HEK293 (cell line): ENCODE results near the gene AIG1.

Source experiments
- CTCF ChIP-seq: fragments of 450-650 bp; formaldehyde crosslinking; IDR thresholded peaks from 2 replicates; pipeline ENCODE4 v1.5.1; 2016; ENCODE audit warnings: missing biosample characterization, missing genetic modification characterization
- GLIS1 ChIP-seq: fragments of 450-650 bp; formaldehyde crosslinking; IDR thresholded peaks from 2 replicates; pipeline ENCODE4 v1.5.1; 2016; ENCODE audit warnings: missing biosample characterization, missing genetic modification characterization
- MYNN ChIP-seq: fragments of 450-650 bp; formaldehyde crosslinking; IDR thresholded peaks from 2 replicates; pipeline ENCODE4 v1.5.1; 2016; ENCODE audit warnings: missing biosample characterization, missing genetic modification characterization, borderline replicate concordance
- PATZ1 ChIP-seq: fragments of 450-650 bp; formaldehyde crosslinking; IDR thresholded peaks from 2 replicates; pipeline ENCODE4 v1.5.1; 2016; ENCODE audit warnings: missing biosample characterization, missing genetic modification characterization
- ZFP3 ChIP-seq: fragments of 450-650 bp; formaldehyde crosslinking; IDR thresholded peaks from 2 replicates; pipeline ENCODE4 v1.5.1; 2016; ENCODE audit warnings: low read depth, missing biosample characterization, missing genetic modification characterization
- ZFP37 ChIP-seq: fragments of 450-650 bp; formaldehyde crosslinking; IDR thresholded peaks from 2 replicates; pipeline ENCODE4 v1.5.1; 2016; ENCODE audit warnings: missing biosample characterization, missing genetic modification characterization
- ZNF10 ChIP-seq: fragments of 450-650 bp; formaldehyde crosslinking; IDR thresholded peaks from 2 replicates; pipeline ENCODE4 v1.5.1; 2017; ENCODE audit warnings: missing biosample characterization, missing genetic modification characterization
- ZNF274 ChIP-seq, 2 experiments: fragments of 200-500 bp in 1 of 2; fragments of 450-650 bp in 1 of 2; sonication (Bioruptor generic) in 1 of 2; formaldehyde crosslinking in 1 of 2; IDR thresholded peaks; 2 replicates each; pipeline versions ENCODE4 v1.5.1 to v1.6.1; 2014 to 2016; ENCODE audit warnings: borderline replicate concordance in 1 of 2, inconsistent platforms in 1 of 2, low read length in 1 of 2, missing biosample characterization in 1 of 2, missing genetic modification characterization in 1 of 2
- ZNF324 ChIP-seq: fragments of 450-650 bp; formaldehyde crosslinking; IDR thresholded peaks from 2 replicates; pipeline ENCODE4 v1.5.1; 2016; ENCODE audit warnings: missing biosample characterization, missing genetic modification characterization
- ZNF626 ChIP-seq: fragments of 450-650 bp; sonication (Bioruptor Pico); formaldehyde crosslinking; IDR thresholded peaks from 2 replicates; pipeline ENCODE4 v1.5.1; 2018; ENCODE audit warnings: missing biosample characterization, missing genetic modification characterization, inconsistent platforms
- ZNF658 ChIP-seq: fragments of 450-650 bp; formaldehyde crosslinking; IDR thresholded peaks from 2 replicates; pipeline ENCODE4; 2016; ENCODE audit warnings: missing biosample characterization, missing genetic modification characterization
- ZNF747 ChIP-seq: fragments of 450-650 bp; formaldehyde crosslinking; IDR thresholded peaks from 2 replicates; pipeline ENCODE4 v1.5.1; 2016; ENCODE audit warnings: missing biosample characterization, missing genetic modification characterization
- ZNF768 ChIP-seq: fragments of 450-650 bp; formaldehyde crosslinking; IDR thresholded peaks from 2 replicates; pipeline ENCODE4 v1.5.1; 2018; ENCODE audit warnings: missing biosample characterization, mild to moderate bottlenecking, missing genetic modification characterization
- ZSCAN4 ChIP-seq: fragments of 450-650 bp; formaldehyde crosslinking; IDR thresholded peaks from 2 replicates; pipeline ENCODE4 v1.5.1; 2017; ENCODE audit warnings: missing biosample characterization, missing genetic modification characterization

- TF ChIP-seq CTCF (tag by site-specific recombination) (no peak), ZNF658 (tag by site-specific recombination) (no peak), ZNF626 (no peak), GLIS1 (tag by site-specific recombination) (no peak), ZNF274 (IDR thresholded peaks at IDR 0.05; ENCODE audit: low read length) (no peak), ZNF274 (tag by site-specific recombination; IDR thresholded peaks at IDR 0.05; ENCODE audit: borderline replicate concordance) (no peak), PATZ1 (no peak), ZSCAN4 (tag by site-specific recombination) (no peak), MYNN (tag by site-specific recombination) (no peak), ZFP3 (tag by site-specific recombination) (no peak), ZNF10 (tag by site-specific recombination) (no peak), ZNF747 (tag by site-specific recombination) (no peak), ZNF324 (tag by site-specific recombination) (no peak), ZFP37 (tag by site-specific recombination) (no peak), ZNF768 (tag by site-specific recombination) (no peak)
Measured at GRCh38 chr6:143022587-143022986, 38.1 kb upstream of the AIG1 start.
